Subcutaneous preadipocyte (primary cell): Measurements from ENCODE around the gene PPP1R37. TPM values are rescaled to one million over a fixed set of nuclear protein-coding genes. Genes with fewer than 3 reads are reported as not detected.

Experiments
- small RNA-seq: library from RNA; depleted of rRNA; stranded (forward); fragments of <200 nt; gene quantifications from one replicate; pipeline ENCODE3, GENCODE V24; 2012
- total RNA-seq: library from RNA; depleted of rRNA; stranded (reverse); fragments of >200 nt; gene quantifications from 2 replicates; pipeline ENCODE4 v1.2.3, GENCODE V29; 2012

PPP1R37 gene
- total RNA-seq, result 23.5 and 28.0 TPM in 2 replicates

GRCh38 chr19:45092747-45093678, at the start of gene PPP1R37:
Gene PPP1R37, plus strand, starts transcription at chr19:45093179. Its CDS starts 147 bp downstream, at chr19:45093326.

GRCh38 chr19:45076029-45076850, 16.7 kb upstream of the PPP1R37 start, which contains the start of gene ZNF296:
Gene ZNF296, minus strand, starts transcription at chr19:45076478. Its CDS starts 105 bp downstream, at chr19:45076373.

GRCh38 chr19:45079063-45079910, 13.7 kb upstream of the PPP1R37 start, which contains the start of gene GEMIN7:
Gene GEMIN7, plus strand, starts transcription at chr19:45079260. Its CDS starts 10,855 bp downstream, at chr19:45090115.

GRCh38 chr19:45160870-45161737, 68.1 kb downstream of the PPP1R37 start, which contains the start of gene NKPD1:
Gene NKPD1, minus strand, starts transcription at chr19:45160982. Its CDS starts 832 bp downstream, at chr19:45160150.

GRCh38 chr19:45177817-45178261, 84.9 kb downstream of the PPP1R37 start, which contains the start of gene TRAPPC6A:
Gene TRAPPC6A, minus strand, starts transcription at chr19:45178237. Its CDS starts 19 bp downstream, at chr19:45178218.

GRCh38 chr19:45178262-45179071, 85.5 kb downstream of the PPP1R37 start, which contains the start of gene BLOC1S3:
Gene BLOC1S3, plus strand, starts transcription at chr19:45178784. Its CDS starts 513 bp downstream, at chr19:45179297.

Small RNA genes lying within 50 kb of the gene (small RNA-seq; reads per million reads assigned to genes)
- gene RNU6-611P, result not detected

Other genes starting within 250 kb of the PPP1R37 start
- gene NECTIN2, start 246.9 kb upstream of the PPP1R37 start, total RNA-seq, result 29.4 and 35.8 TPM in 2 replicates
- 63.2 and 98.5 TPM in 2 replicates for gene TOMM40, start 201.9 kb upstream of the PPP1R37 start, total RNA-seq
- gene APOE, start 187.4 kb upstream of the PPP1R37 start, total RNA-seq, result 13.5 and 152 TPM in 2 replicates
- 2.3 and 7.3 TPM in 2 replicates for gene APOC1, start 178.6 kb upstream of the PPP1R37 start, total RNA-seq
- not detected in 2 replicates for gene APOC4, start 150.9 kb upstream of the PPP1R37 start, total RNA-seq
- not detected in 2 replicates for gene APOC2, start 147.1 kb upstream of the PPP1R37 start, total RNA-seq
- 53.3 and 77.0 TPM in 2 replicates for gene CLPTM1, start 137.8 kb upstream of the PPP1R37 start, total RNA-seq
- 7.3 and 11.3 TPM in 2 replicates for gene RELB, start 91.7 kb upstream of the PPP1R37 start, total RNA-seq
- 16.9 and 23.9 TPM in 2 replicates for gene CLASRP, start 54.1 kb upstream of the PPP1R37 start, total RNA-seq
- gene ZNF296, start 16.7 kb upstream of the PPP1R37 start, total RNA-seq, result 0.20 TPM in 1 of 2 replicates, not detected in the other
- gene GEMIN7, start 13.9 kb upstream of the PPP1R37 start, total RNA-seq, result 15.8 and 19.8 TPM in 2 replicates
- 0.39 and 1.1 TPM in 2 replicates for gene NKPD1, start 67.8 kb downstream of the PPP1R37 start, total RNA-seq
- gene TRAPPC6A, start 85.1 kb downstream of the PPP1R37 start, total RNA-seq, result 2.5 and 6.2 TPM in 2 replicates
- gene BLOC1S3, start 85.6 kb downstream of the PPP1R37 start, total RNA-seq, result 4.4 and 6.6 TPM in 2 replicates
- 0.20 TPM in 1 of 2 replicates, not detected in the other for gene EXOC3L2, start 152.2 kb downstream of the PPP1R37 start, total RNA-seq
- gene MARK4, start 158.1 kb downstream of the PPP1R37 start, total RNA-seq, result 12.1 TPM in 2 replicates
- under 0.01 TPM in 1 of 2 replicates, not detected in the other for gene CKM, start 229.7 kb downstream of the PPP1R37 start, total RNA-seq
- not detected in 2 replicates for gene KLC3, start 247.6 kb downstream of the PPP1R37 start, total RNA-seq